ENCODE data around the gene LRRC8B. TPM values are rescaled to one million over a fixed set of nuclear protein-coding genes. Genes with fewer than 3 reads are reported as not detected.
"Not testable (repeated sequence)": the region's sequence is repeated elsewhere in the genome, so short reads cannot be mapped to it uniquely, and the experiment has no call there.

The LRRC8B gene
- total RNA-seq, 1 donor from 2014 or later: 9.8 TPM

- Histone ChIP-seq H3K4me3 (no peak overlapping the region), H3K4me1 (no peaks in the 10 kb centered on the region), H3K36me3 (no peaks in the 10 kb centered on the region), H3K9me3 (no peaks in the 10 kb centered on the region), H3K27me3 (no peaks in the 10 kb centered on the region), H3K27ac (no peak overlapping the region)
- no peak for DNase-seq (ENCODE audit: extremely low spot score in 2 of 2)
- TF ChIP-seq CTCF (IDR thresholded peaks at IDR 0.05) (no peak), POLR2A (IDR thresholded peaks at IDR 0.05) (no peak), POLR2AphosphoS5 (IDR thresholded peaks at IDR 0.05; ENCODE audit: insufficient read depth in 1 of 2, low read depth in 1 of 2) (no peak)
- intact Hi-C loops (cut with DNase I): no loop called here
Observed at GRCh38 chr1:89490389-89490788, 34.2 kb upstream of the LRRC8B start.

- Histone ChIP-seq H3K27ac (no peak overlapping the region), H3K4me3 (no peak overlapping the region), H3K36me3 (no peaks in the 10 kb centered on the region), H3K4me1 (no peaks in the 10 kb centered on the region), H3K27me3 (no peaks in the 10 kb centered on the region), H3K9me3 (no peaks in the 10 kb centered on the region)
- no peak for DNase-seq (ENCODE audit: extremely low spot score in 2 of 2)
- intact Hi-C loops (cut with DNase I): no loop called here
- no peak for TF ChIP-seq CTCF (IDR thresholded peaks at IDR 0.05)
Observed at GRCh38 chr1:89499320-89499719, 25.3 kb upstream of the LRRC8B start.

GRCh38 chr1:89502042-89502441 lies 22.6 kb upstream of the LRRC8B start:
- Histone ChIP-seq H3K9me3 (no peaks in the 10 kb centered on the region), H3K4me1 (no peaks in the 10 kb centered on the region), H3K27ac (no peak overlapping the region), H3K36me3 (no peaks in the 10 kb centered on the region), H3K4me3 (no peak overlapping the region), H3K27me3 (no peaks in the 10 kb centered on the region)
- DNase-seq (ENCODE audit: extremely low spot score in 2 of 2): no peak
- TF ChIP-seq POLR2AphosphoS5 (IDR thresholded peaks at IDR 0.05; ENCODE audit: insufficient read depth in 1 of 2, low read depth in 1 of 2): no peak
- intact Hi-C loops (cut with DNase I): no loop called here

GRCh38 chr1:89502895-89503294 lies 21.7 kb upstream of the LRRC8B start:
- intact Hi-C loops (cut with DNase I): no loop called here
- Histone ChIP-seq H3K36me3 (no peaks in the 10 kb centered on the region), H3K9me3 (no peaks in the 10 kb centered on the region), H3K4me1 (no peaks in the 10 kb centered on the region), H3K4me3 (no peak overlapping the region), H3K27me3 (no peaks in the 10 kb centered on the region), H3K27ac (no peak overlapping the region)
- no peak for DNase-seq (ENCODE audit: extremely low spot score in 2 of 2)
- TF ChIP-seq POLR2AphosphoS5 (IDR thresholded peaks at IDR 0.05; ENCODE audit: insufficient read depth in 1 of 2, low read depth in 1 of 2) (no peak), POLR2A (IDR thresholded peaks at IDR 0.05) (no peak), CTCF (IDR thresholded peaks at IDR 0.05) (no peak)

- Histone ChIP-seq H3K27ac (no peak overlapping the region), H3K9me3 (no peaks in the 10 kb centered on the region), H3K36me3 (no peaks in the 10 kb centered on the region), H3K4me1 (no peaks in the 10 kb centered on the region), H3K27me3 (no peaks in the 10 kb centered on the region), H3K4me3 (no peak overlapping the region)
- intact Hi-C loops (cut with DNase I): no loop called here
- TF ChIP-seq POLR2AphosphoS5 (IDR thresholded peaks at IDR 0.05; ENCODE audit: insufficient read depth in 1 of 2, low read depth in 1 of 2): no peak
- TF ChIP-seq POLR2A (IDR thresholded peaks at IDR 0.05): no peak
- TF ChIP-seq CTCF (IDR thresholded peaks at IDR 0.05): no peak
- DNase-seq (ENCODE audit: extremely low spot score in 2 of 2): no peak
Observed at GRCh38 chr1:89503690-89504089, 20.9 kb upstream of the LRRC8B start.

- H3K36me3 ChIP-seq; DNase-seq (ENCODE audit: extremely low spot score in 2 of 2); H3K9me3 ChIP-seq; H3K27me3 ChIP-seq; H3K27ac ChIP-seq; H3K4me1 ChIP-seq; intact Hi-C loops (cut with DNase I); H3K4me3 ChIP-seq: not testable (repeated sequence)
Observed at GRCh38 chr1:89510061-89510460, 14.6 kb upstream of the LRRC8B start.
